ENCODE results near the gene PAX7. TPM values are rescaled to one million over a fixed set of nuclear protein-coding genes. Genes with fewer than 3 reads are reported as not detected.

The PAX7 gene
- total RNA-seq, 1 donor from 2014 or later: not detected

GRCh38 chr1:18644973-18645746 is 14.5 kb downstream of the PAX7 start:
- intact Hi-C loops (cut with DNase I): no loop called here
- Histone ChIP-seq H3K9me3 (no peaks in the 10 kb centered on the region), H3K27me3 (peaks cover 8% of the 10 kb centered on the region), H3K4me1 (peaks cover 0 to 2% of the 10 kb centered on the region in 2 donors), H3K27ac (no peak overlapping the region), H3K36me3 (no peaks in the 10 kb centered on the region), H3K4me3 (no peak overlapping the region)
- TF ChIP-seq CTCF (IDR thresholded peaks at IDR 0.05): no peak
- no peak for DNase-seq (ENCODE audit: low spot score in 2 of 2)

- no peak overlapping the region for H3K4me3 ChIP-seq
- H3K36me3 ChIP-seq: no peaks in the 10 kb centered on the region
- DNase-seq (ENCODE audit: low spot score in 2 of 2): no peak
- no peak for TF ChIP-seq CTCF (IDR thresholded peaks at IDR 0.05)
- H3K27ac ChIP-seq: no peak overlapping the region
- intact Hi-C loops (cut with DNase I): no loop called here
- H3K27me3 ChIP-seq: peaks cover 8% of the 10 kb centered on the region
- H3K9me3 ChIP-seq: no peaks in the 10 kb centered on the region
- peaks cover 0 to 2% of the 10 kb centered on the region in 2 donors for H3K4me1 ChIP-seq
Observed at GRCh38 chr1:18645747-18646090, 15.1 kb downstream of the PAX7 start.

- no peak for TF ChIP-seq CTCF (IDR thresholded peaks at IDR 0.05)
- Histone ChIP-seq H3K27ac (no peak overlapping the region), H3K4me3 (peak overlapping the region; percentile 33 to 55), H3K9me3 (no peaks in the 10 kb centered on the region), H3K36me3 (no peaks in the 10 kb centered on the region), H3K4me1 (peaks cover 0 to 2% of the 10 kb centered on the region in 2 donors), H3K27me3 (peaks cover 8% of the 10 kb centered on the region)
- no peak for DNase-seq (ENCODE audit: low spot score in 2 of 2)
- intact Hi-C loops (cut with DNase I): no loop called here
Observed at GRCh38 chr1:18646091-18646785, 15.6 kb downstream of the PAX7 start.

GRCh38 chr1:18646786-18647410 is 16.3 kb downstream of the PAX7 start:
- no peak for DNase-seq (ENCODE audit: low spot score in 2 of 2)
- H3K4me1 ChIP-seq: peaks cover 0 to 2% of the 10 kb centered on the region in 2 donors
- no peaks in the 10 kb centered on the region for H3K36me3 ChIP-seq
- intact Hi-C loops (cut with DNase I): no loop called here
- no peaks in the 10 kb centered on the region for H3K9me3 ChIP-seq
- no peak overlapping the region for H3K27ac ChIP-seq
- no peak for TF ChIP-seq CTCF (IDR thresholded peaks at IDR 0.05)
- peaks cover 8% of the 10 kb centered on the region for H3K27me3 ChIP-seq
- H3K4me3 ChIP-seq: peak overlapping the region; percentile 33 to 55

- intact Hi-C loops (cut with DNase I): no loop called here
- no peak for TF ChIP-seq CTCF (IDR thresholded peaks at IDR 0.05)
Observed at GRCh38 chr1:18647681-18648214, 17.1 kb downstream of the PAX7 start.

More at GRCh38 chr1:18647681-18648214, 17.1 kb downstream of the PAX7 start:
- H3K36me3 ChIP-seq: no peaks in the 10 kb centered on the region
- H3K4me1 ChIP-seq: peaks cover 0 to 2% of the 10 kb centered on the region in 2 donors
- H3K4me3 ChIP-seq: no peak overlapping the region
- no peak overlapping the region for H3K27ac ChIP-seq
- H3K9me3 ChIP-seq: no peaks in the 10 kb centered on the region
- H3K27me3 ChIP-seq: peaks cover 8% of the 10 kb centered on the region
- no peak for DNase-seq (ENCODE audit: low spot score in 2 of 2)

All from ascending aorta (tissue), 2 donors.